Measurements from ENCODE around the gene C2orf72. TPM values are rescaled to one million over a fixed set of nuclear protein-coding genes. Genes with fewer than 3 reads are reported as not detected.
A peak's percentile ranks its signal among the peaks of the same experiment; 100 is the strongest.

The C2orf72 gene
- total and polyA plus RNA-seq, 2 of the 13 experiments (the other 11 are each of a cell fraction or from before 2014, with no cell fraction given): 147 to 203 TPM

- TF ChIP-seq REST (IDR thresholded peaks at IDR 0.05; ENCODE audit: borderline replicate concordance in 1 of 2, low read depth in 1 of 2, low read length in 2 of 2): no peak
- no peak for TF ChIP-seq YEATS4 (CRISPR knock-in tag; IDR thresholded peaks at IDR 0.05; ENCODE audit: borderline replicate concordance)
- TF ChIP-seq IKZF5 (CRISPR knock-in tag; IDR thresholded peaks at IDR 0.05): no peak
- peak; percentile 69 for TF ChIP-seq HNRNPLL (IDR thresholded peaks at IDR 0.05; ENCODE audit: low read depth, low read length, poor library complexity, severe bottlenecking)
- no peak for TF ChIP-seq MAZ (IDR thresholded peaks at IDR 0.05; ENCODE audit: borderline replicate concordance, low read depth, low read length)
- no peak for TF ChIP-seq MAZ (CRISPR knock-in tag; IDR thresholded peaks at IDR 0.05; ENCODE audit: low read depth)
- no peak for TF ChIP-seq ARID2 (CRISPR knock-in tag; IDR thresholded peaks at IDR 0.05; ENCODE audit: borderline replicate concordance)
- TF ChIP-seq TRAFD1 (CRISPR knock-in tag; IDR thresholded peaks at IDR 0.05; ENCODE audit: borderline replicate concordance): no peak
- TF ChIP-seq RXRA (CRISPR knock-in tag; IDR thresholded peaks at IDR 0.05): no peak; the same call in 1 of the 2 replicates
- no peak for TF ChIP-seq ZNF101 (CRISPR knock-in tag; IDR thresholded peaks at IDR 0.05; ENCODE audit: borderline replicate concordance, low read depth)
- TF ChIP-seq NR2F6 (IDR thresholded peaks at IDR 0.05): no peak
- TF ChIP-seq NR2F6 (CRISPR knock-in tag; IDR thresholded peaks at IDR 0.05): no peak
- no peak for TF ChIP-seq SIN3A (IDR thresholded peaks at IDR 0.05; ENCODE audit: borderline replicate concordance, low read depth, low read length)
- no peak for TF ChIP-seq ZNF564 (CRISPR knock-in tag; IDR thresholded peaks at IDR 0.05)
- TF ChIP-seq SYNCRIP (IDR thresholded peaks at IDR 0.05; ENCODE audit: insufficient read depth, low read depth, low read length): no peak
- no peak for TF ChIP-seq ZNF503 (CRISPR knock-in tag; IDR thresholded peaks at IDR 0.05)
- TF ChIP-seq MLLT10 (CRISPR knock-in tag; IDR thresholded peaks at IDR 0.05): no peak
- 0 out of 2 replicates have a peak, but pooled peaks have one; percentile 35 for TF ChIP-seq HNF1B (CRISPR knock-in tag; IDR thresholded peaks at IDR 0.05)
- TF ChIP-seq PAWR (CRISPR knock-in tag; IDR thresholded peaks at IDR 0.05; ENCODE audit: borderline replicate concordance): no peak
These were observed 584 bp downstream of the C2orf72 start (continued) for GRCh38 chr2:231037731-231038482.

Data from HepG2 (cell line).